HepG2 (cell line): ENCODE results near the gene DCST2. TPM values are rescaled to one million over a fixed set of nuclear protein-coding genes. Genes with fewer than 3 reads are reported as not detected.

Experiments used
- ATF7 ChIP-seq, 2 experiments: fragments of 450-650 bp in 1 of 2; sonication (generic) in 1 of 2; formaldehyde crosslinking in 1 of 2; IDR thresholded peaks; 2 replicates each; pipeline versions ENCODE4 v1.4.0 to v1.6.1; 2016 to 2020; ENCODE audit warnings: antibody characterized with exemption in 1 of 2, mild to moderate bottlenecking in 1 of 2, missing genetic modification reagents in 1 of 2
- CBX2 ChIP-seq, 2 experiments: fragments of 200-600 bp in 1 of 2; sonication (generic); formaldehyde crosslinking in 1 of 2; IDR thresholded peaks; 2 replicates each; pipeline versions ENCODE4 v1.7.0 to v1.8.1; 2018 to 2022; ENCODE audit warnings: low read depth in 2 of 2, low read length in 1 of 2, mild to moderate bottlenecking in 1 of 2, missing genetic modification reagents in 1 of 2
- FUBP1 ChIP-seq: sonication (generic); formaldehyde crosslinking; IDR thresholded peaks from 2 replicates; pipeline ENCODE4 v1.5.1; 2020; ENCODE audit warnings: missing genetic modification reagents, mild to moderate bottlenecking, borderline replicate concordance
- HCFC1 ChIP-seq: fragments of 150-350 bp; IDR thresholded peaks from 2 replicates; pipeline ENCODE4 v1.6.1; 2014; ENCODE audit warnings: low read depth, low read length
- KMT2B ChIP-seq: IDR thresholded peaks from 2 replicates; pipeline ENCODE4 v1.6.1; 2016; ENCODE audit warnings: missing genetic modification reagents, missing compliant biosample characterization
- NFE2L1 ChIP-seq: sonication (generic); formaldehyde crosslinking; IDR thresholded peaks from 2 replicates; pipeline ENCODE4 v1.4.0; 2020; ENCODE audit warnings: missing genetic modification reagents, mild to moderate bottlenecking, borderline replicate concordance
- PREB ChIP-seq: sonication (generic); formaldehyde crosslinking; IDR thresholded peaks from 2 replicates; pipeline ENCODE4 v1.4.0; 2020; ENCODE audit warnings: missing genetic modification reagents
- REPIN1 ChIP-seq: sonication (generic); formaldehyde crosslinking; IDR thresholded peaks from 2 replicates; pipeline ENCODE4 v1.8.0; 2022; ENCODE audit warnings: missing genetic modification reagents, low read depth, mild to moderate bottlenecking, borderline replicate concordance
- SOX5 ChIP-seq: IDR thresholded peaks from 2 replicates; pipeline ENCODE4 v1.6.1; 2016; ENCODE audit warnings: borderline replicate concordance
- SRSF1 ChIP-seq: fragments of 200-400 bp; formaldehyde crosslinking; optimal IDR thresholded peaks from 2 replicates; pipeline ENCODE3; 2017; ENCODE audit warnings: mild to moderate bottlenecking, low read depth, low read length, moderate library complexity
- THAP9 ChIP-seq: sonication (generic); formaldehyde crosslinking; IDR thresholded peaks from 2 replicates; pipeline ENCODE4; 2020; ENCODE audit warnings: missing genetic modification reagents, mild to moderate bottlenecking, borderline replicate concordance
- ZBTB39 ChIP-seq: sonication (generic); formaldehyde crosslinking; IDR thresholded peaks from 2 replicates; pipeline ENCODE4 v1.5.0; 2020; ENCODE audit warnings: missing genetic modification reagents
- ZFX ChIP-seq: sonication (generic); formaldehyde crosslinking; IDR thresholded peaks from 2 replicates; pipeline ENCODE4 v1.4.0; 2020; ENCODE audit warnings: mild to moderate bottlenecking, low read depth, missing genetic modification reagents, moderate library complexity
- ZKSCAN1 ChIP-seq: fragments of 150-350 bp; IDR thresholded peaks from 2 replicates; pipeline ENCODE4 v1.6.1; 2014; ENCODE audit warnings: low read length
- ZNF12 ChIP-seq: sonication (generic); formaldehyde crosslinking; IDR thresholded peaks from 2 replicates; pipeline ENCODE4 v1.5.0; 2020; ENCODE audit warnings: missing genetic modification reagents
- ZNF343 ChIP-seq: sonication (generic); formaldehyde crosslinking; IDR thresholded peaks from 2 replicates; pipeline ENCODE4 v1.4.0; 2020; ENCODE audit warnings: mild to moderate bottlenecking, missing genetic modification reagents
- ZNF737 ChIP-seq: sonication (generic); formaldehyde crosslinking; IDR thresholded peaks from 2 replicates; pipeline ENCODE4 v1.5.0; 2020; ENCODE audit warnings: missing genetic modification reagents, mild to moderate bottlenecking, borderline replicate concordance
- ZNF784 ChIP-seq: sonication (generic); formaldehyde crosslinking; IDR thresholded peaks from 2 replicates; pipeline ENCODE4 v1.5.1; 2020; ENCODE audit warnings: missing genetic modification reagents, mild to moderate bottlenecking, borderline replicate concordance
- ZNF792 ChIP-seq: IDR thresholded peaks from 2 replicates; pipeline ENCODE4 v1.6.1; 2016
- polyA plus RNA-seq, 8 experiments: library from polyadenylated mRNA; depleted of rRNA in 3 of 8; stranded (reverse) in 7 of 8; unstranded in 1 of 8; fragments of >200 nt; fragmentation: Illumina TruSeq in 4 of 8; extraction: Trizol in 4 of 8; gene quantifications; 2 replicates each; pipeline versions ENCODE4 v1.2.1 to v1.2.3, GENCODE V29; 2011 to 2016; ENCODE audit warnings: low read depth in 4 of 8, missing spikeins in 1 of 8, mixed read lengths in 1 of 8; ENCODE audit not compliant: insufficient read depth in 1 of 8
- total RNA-seq, 5 experiments: library from RNA; depleted of rRNA; stranded (reverse); fragments of >200 nt; fragmentation: Illumina TruSeq; extraction: Trizol; gene quantifications; 2 replicates each; pipeline ENCODE4 v1.2.3, GENCODE V29; 2016; ENCODE audit warnings: low read depth in 1 of 5

Gene DCST2
- total and polyA plus RNA-seq, 2 of the 13 experiments (the other 11 are each of a cell fraction or from before 2014, with no cell fraction given) = 0.74 TPM; not detected in 1

- TF ChIP-seq ATF7 (IDR thresholded peaks at IDR 0.05) (no peak), ATF7 (CRISPR knock-in tag; IDR thresholded peaks at IDR 0.05) (no peak), ZNF343 (CRISPR knock-in tag) (no peak), ZNF12 (CRISPR knock-in tag) (no peak), ZNF792 (CRISPR knock-in tag) (peak; percentile 84; the same call in 1 of the 2 replicates), THAP9 (0 out of 2 replicates have a peak, but pooled peaks have one; percentile 32), CBX2 (IDR thresholded peaks at IDR 0.05; ENCODE audit: low read depth, low read length) (no peak), CBX2 (CRISPR knock-in tag; IDR thresholded peaks at IDR 0.05; ENCODE audit: low read depth) (no peak), ZBTB39 (CRISPR knock-in tag) (no peak), FUBP1 (no peak), KMT2B (CRISPR knock-in tag) (no peak), PREB (CRISPR knock-in tag) (no peak), ZKSCAN1 (no peak), SOX5 (peak; percentile 53; the same call in 1 of the 2 replicates), NFE2L1 (CRISPR knock-in tag) (no peak), REPIN1 (no peak), ZNF784 (CRISPR knock-in tag) (0 out of 2 replicates have a peak, but pooled peaks have one; percentile 30), HCFC1 (no peak), ZNF737 (CRISPR knock-in tag) (no peak), SRSF1 (no peak), ZFX (CRISPR knock-in tag) (0 out of 2 replicates have a peak, but pooled peaks have one; percentile 11)
Observed at GRCh38 chr1:154972517-154973343, 60.9 kb downstream of the DCST2 start (continued).
